ENCODE data around the gene MRM3. TPM values are rescaled to one million over a fixed set of nuclear protein-coding genes. Genes with fewer than 3 reads are reported as not detected.
"Not testable (repeated sequence)": the region's sequence is repeated elsewhere in the genome, so short reads cannot be mapped to it uniquely, and the experiment has no call there.

MRM3 gene
- total RNA-seq, 2 experiments from 2014 or later = 29.5 to 47.1 TPM

GRCh38 chr17:804541-805435 is 22.6 kb downstream of the MRM3 start:
- H3K79me2 ChIP-seq (ENCODE audit: insufficient read depth, low read depth, low read length) = no peaks in the 10 kb centered on the region
- H3K4me2 ChIP-seq (ENCODE audit: low read length) = no peak overlapping the region
- no peaks in the 10 kb centered on the region for H3K36me3 ChIP-seq (ENCODE audit: insufficient read depth, low read length)
- CTCF ChIA-PET (ENCODE audit: unreplicated experiment) = no interaction called here
- H3K4me1 ChIP-seq (ENCODE audit: insufficient read depth, low read length, poor library complexity, severe bottlenecking) = no peaks in the 10 kb centered on the region
- TF ChIP-seq EZH2phosphoT487 (IDR thresholded peaks at IDR 0.05; ENCODE audit: borderline replicate concordance, low read depth, low read length) (no peak), CTCF (conservative IDR thresholded peaks at IDR 0.05; ENCODE audit: low read length) (no peak)
- H3K9me2 ChIP-seq (ENCODE audit: insufficient read depth, low read length) = no peaks in the 10 kb centered on the region
- H2AFZ ChIP-seq (ENCODE audit: low read length) = no peak overlapping the region
- no peak for DNase-seq (ENCODE audit: low spot score)
- H3K4me3 ChIP-seq (ENCODE audit: low read depth, low read length, poor library complexity, severe bottlenecking) = no peak overlapping the region
- H3K27ac ChIP-seq (ENCODE audit: low read depth, low read length, poor library complexity, severe bottlenecking) = no peak overlapping the region
- POLR2A ChIA-PET = no interaction called here
- BruUV-seq (replicated peaks) = no TSS peak
- no peaks in the 10 kb centered on the region for H3K9me3 ChIP-seq (ENCODE audit: low read length)
- intact Hi-C loops (cut with micrococcal nuclease; ENCODE audit: unreplicated experiment) = no loop called here
- no peaks in the 10 kb centered on the region for H4K20me1 ChIP-seq (ENCODE audit: insufficient read depth, low read length)

- H4K20me1 ChIP-seq (ENCODE audit: insufficient read depth, low read length); DNase-seq (ENCODE audit: low spot score); H3K4me3 ChIP-seq (ENCODE audit: low read depth, low read length, poor library complexity, severe bottlenecking); POLR2A ChIA-PET; H3K27ac ChIP-seq (ENCODE audit: low read depth, low read length, poor library complexity, severe bottlenecking); H3K4me2 ChIP-seq (ENCODE audit: low read length); H3K79me2 ChIP-seq (ENCODE audit: insufficient read depth, low read depth, low read length); CTCF ChIA-PET (ENCODE audit: unreplicated experiment); BruUV-seq (replicated peaks); H3K9me2 ChIP-seq (ENCODE audit: insufficient read depth, low read length); intact Hi-C loops (cut with micrococcal nuclease; ENCODE audit: unreplicated experiment); H3K9me3 ChIP-seq (ENCODE audit: low read length); H3K4me1 ChIP-seq (ENCODE audit: insufficient read depth, low read length, poor library complexity, severe bottlenecking); H3K36me3 ChIP-seq (ENCODE audit: insufficient read depth, low read length); H2AFZ ChIP-seq (ENCODE audit: low read length): not testable (repeated sequence)
These were observed 23.7 kb downstream of the MRM3 start for GRCh38 chr17:805886-806285.

GRCh38 chr17:806346-806745 is 24.2 kb downstream of the MRM3 start:
- no TSS peak for BruUV-seq (replicated peaks)
- no peak for DNase-seq (ENCODE audit: low spot score)
- Histone ChIP-seq H2AFZ (ENCODE audit: low read length) (no peak overlapping the region), H3K36me3 (ENCODE audit: insufficient read depth, low read length) (no peaks in the 10 kb centered on the region), H3K9me2 (ENCODE audit: insufficient read depth, low read length) (no peaks in the 10 kb centered on the region), H3K4me1 (ENCODE audit: insufficient read depth, low read length, poor library complexity, severe bottlenecking) (no peaks in the 10 kb centered on the region), H3K9me3 (ENCODE audit: low read length) (no peaks in the 10 kb centered on the region), H3K4me2 (ENCODE audit: low read length) (no peak overlapping the region), H3K79me2 (ENCODE audit: insufficient read depth, low read depth, low read length) (no peaks in the 10 kb centered on the region), H3K4me3 (ENCODE audit: low read depth, low read length, poor library complexity, severe bottlenecking) (no peak overlapping the region), H4K20me1 (ENCODE audit: insufficient read depth, low read length) (no peaks in the 10 kb centered on the region), H3K27ac (ENCODE audit: low read depth, low read length, poor library complexity, severe bottlenecking) (no peak overlapping the region)
- no peak for TF ChIP-seq EZH2phosphoT487 (IDR thresholded peaks at IDR 0.05; ENCODE audit: borderline replicate concordance, low read depth, low read length)
- TF ChIP-seq CTCF (conservative IDR thresholded peaks at IDR 0.05; ENCODE audit: low read length) = no peak
- POLR2A ChIA-PET = no interaction called here
- intact Hi-C loops (cut with micrococcal nuclease; ENCODE audit: unreplicated experiment) = no loop called here
- CTCF ChIA-PET (ENCODE audit: unreplicated experiment) = no interaction called here
